WTC11 (cell line): Measurements from ENCODE around the gene GPR39.

Source experiments
- ESRRA ChIP-seq: sonication (generic); formaldehyde crosslinking; IDR thresholded peaks from 2 replicates; pipeline ENCODE4 v1.8.1; 2022; ENCODE audit warnings: mild to moderate bottlenecking, missing genetic modification reagents, borderline replicate concordance
- SP1 ChIP-seq: sonication (generic); formaldehyde crosslinking; conservative IDR thresholded peaks from 2 replicates; pipeline ENCODE4 v1.8.1; 2022; ENCODE audit warnings: missing genetic modification reagents
- TF ChIP-seq, protein P1 (sequence below): fragments of 200-600 bp; IDR thresholded peaks from 2 replicates; pipeline ENCODE4 v1.8.0; 2022; ENCODE audit warnings: antibody characterized with exemption
- TF ChIP-seq, protein P2 (sequence below): sonication (generic); formaldehyde crosslinking; IDR thresholded peaks from 2 replicates; pipeline ENCODE4 v1.8.1; 2023; ENCODE audit warnings: mild to moderate bottlenecking, missing genetic modification reagents, moderate library complexity
- TF ChIP-seq, protein P3 (sequence below): fragments of 250-450 bp; sonication (Bioruptor Pico); IDR thresholded peaks from 2 replicates; pipeline ENCODE4 v1.9.0; 2021; ENCODE audit warnings: moderate library complexity, mild to moderate bottlenecking, inconsistent platforms, borderline replicate concordance
- TF ChIP-seq, protein P4 (sequence below): fragments of 250-450 bp; sonication (Bioruptor Pico); IDR thresholded peaks from 2 replicates; pipeline ENCODE4 v2.1.2; 2022; ENCODE audit warnings: mild to moderate bottlenecking, moderate library complexity

DNA sequence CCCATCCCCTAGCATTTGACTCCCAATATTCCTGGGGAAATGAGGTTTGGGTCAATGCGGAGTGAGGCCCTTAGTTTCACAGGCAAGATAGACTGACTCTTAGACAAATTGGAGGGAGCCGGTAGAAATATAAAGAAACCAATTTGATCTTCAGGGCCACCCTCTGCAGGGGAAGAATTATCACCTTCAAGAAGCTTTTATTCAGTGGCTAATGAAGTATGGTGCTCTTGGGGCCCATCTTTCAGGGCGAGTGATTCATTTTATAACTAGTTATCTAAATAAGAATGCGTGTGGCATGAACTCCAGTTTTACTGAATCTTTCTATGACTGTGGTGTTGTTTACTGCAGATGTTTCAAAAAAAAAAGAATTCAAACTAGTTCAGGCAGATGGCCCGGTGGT lies 165.0 kb downstream of the GPR39 start:
- TF ChIP-seq, protein P1, sequence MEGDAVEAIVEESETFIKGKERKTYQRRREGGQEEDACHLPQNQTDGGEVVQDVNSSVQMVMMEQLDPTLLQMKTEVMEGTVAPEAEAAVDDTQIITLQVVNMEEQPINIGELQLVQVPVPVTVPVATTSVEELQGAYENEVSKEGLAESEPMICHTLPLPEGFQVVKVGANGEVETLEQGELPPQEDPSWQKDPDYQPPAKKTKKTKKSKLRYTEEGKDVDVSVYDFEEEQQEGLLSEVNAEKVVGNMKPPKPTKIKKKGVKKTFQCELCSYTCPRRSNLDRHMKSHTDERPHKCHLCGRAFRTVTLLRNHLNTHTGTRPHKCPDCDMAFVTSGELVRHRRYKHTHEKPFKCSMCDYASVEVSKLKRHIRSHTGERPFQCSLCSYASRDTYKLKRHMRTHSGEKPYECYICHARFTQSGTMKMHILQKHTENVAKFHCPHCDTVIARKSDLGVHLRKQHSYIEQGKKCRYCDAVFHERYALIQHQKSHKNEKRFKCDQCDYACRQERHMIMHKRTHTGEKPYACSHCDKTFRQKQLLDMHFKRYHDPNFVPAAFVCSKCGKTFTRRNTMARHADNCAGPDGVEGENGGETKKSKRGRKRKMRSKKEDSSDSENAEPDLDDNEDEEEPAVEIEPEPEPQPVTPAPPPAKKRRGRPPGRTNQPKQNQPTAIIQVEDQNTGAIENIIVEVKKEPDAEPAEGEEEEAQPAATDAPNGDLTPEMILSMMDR, result no peak
- TF ChIP-seq, protein P2, sequence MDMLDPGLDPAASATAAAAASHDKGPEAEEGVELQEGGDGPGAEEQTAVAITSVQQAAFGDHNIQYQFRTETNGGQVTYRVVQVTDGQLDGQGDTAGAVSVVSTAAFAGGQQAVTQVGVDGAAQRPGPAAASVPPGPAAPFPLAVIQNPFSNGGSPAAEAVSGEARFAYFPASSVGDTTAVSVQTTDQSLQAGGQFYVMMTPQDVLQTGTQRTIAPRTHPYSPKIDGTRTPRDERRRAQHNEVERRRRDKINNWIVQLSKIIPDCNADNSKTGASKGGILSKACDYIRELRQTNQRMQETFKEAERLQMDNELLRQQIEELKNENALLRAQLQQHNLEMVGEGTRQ, result no peak
- no peak for TF ChIP-seq SP1
- TF ChIP-seq, protein P3, sequence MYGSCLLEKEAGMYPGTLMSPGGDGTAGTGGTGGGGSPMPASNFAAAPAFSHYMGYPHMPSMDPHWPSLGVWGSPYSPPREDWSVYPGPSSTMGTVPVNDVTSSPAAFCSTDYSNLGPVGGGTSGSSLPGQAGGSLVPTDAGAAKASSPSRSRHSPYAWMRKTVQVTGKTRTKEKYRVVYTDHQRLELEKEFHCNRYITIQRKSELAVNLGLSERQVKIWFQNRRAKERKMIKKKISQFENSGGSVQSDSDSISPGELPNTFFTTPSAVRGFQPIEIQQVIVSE (CRISPR knock-in tag), result no peak
- TF ChIP-seq, protein P4, sequence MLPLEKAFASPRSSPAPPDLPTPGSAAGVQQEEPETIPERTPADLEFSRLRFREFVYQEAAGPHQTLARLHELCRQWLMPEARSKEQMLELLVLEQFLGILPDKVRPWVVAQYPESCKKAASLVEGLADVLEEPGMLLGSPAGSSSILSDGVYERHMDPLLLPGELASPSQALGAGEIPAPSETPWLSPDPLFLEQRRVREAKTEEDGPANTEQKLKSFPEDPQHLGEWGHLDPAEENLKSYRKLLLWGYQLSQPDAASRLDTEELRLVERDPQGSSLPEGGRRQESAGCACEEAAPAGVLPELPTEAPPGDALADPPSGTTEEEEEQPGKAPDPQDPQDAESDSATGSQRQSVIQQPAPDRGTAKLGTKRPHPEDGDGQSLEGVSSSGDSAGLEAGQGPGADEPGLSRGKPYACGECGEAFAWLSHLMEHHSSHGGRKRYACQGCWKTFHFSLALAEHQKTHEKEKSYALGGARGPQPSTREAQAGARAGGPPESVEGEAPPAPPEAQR (CRISPR knock-in tag), result no peak
- no peak for TF ChIP-seq ESRRA (CRISPR knock-in tag)
